Activated naive CD4-positive, alpha-beta T cell treated with anti-CD3 and anti-CD28 coated beads, Interleukin-2, amount 10 ng/mL, durations not matched to agents 5 hours and 36 hours (primary cell): ENCODE data around the gene KRT74. TPM values are rescaled to one million over a fixed set of nuclear protein-coding genes. Genes with fewer than 3 reads are reported as not detected.

ENCODE experiments used
- total RNA-seq, 2 experiments: library from RNA; stranded (reverse); gene quantifications; one replicate each; pipeline ENCODE4 v1.2.3, GENCODE V29; 2021

KRT74 gene
- not detected for total RNA-seq

GRCh38 chr12:52573743-52574142, at the start of gene KRT74:
Gene KRT74, minus strand, starts transcription at chr12:52573843. Its CDS starts 66 bp downstream, at chr12:52573777.

GRCh38 chr12:52618216-52618615, 44.6 kb upstream of the KRT74 start, which contains the start of gene KRT73:
Gene KRT73, minus strand, starts transcription at chr12:52618559. Its CDS starts 35 bp downstream, at chr12:52618524.

GRCh38 chr12:52600941-52601481, 27.4 kb upstream of the KRT74 start, which contains the start of gene KRT72:
Gene KRT72, minus strand, starts transcription at chr12:52601463. Its CDS starts 11 bp downstream, at chr12:52601452.

GRCh38 chr12:52552681-52553195, 20.9 kb downstream of the KRT74 start, which contains the start of gene KRT71:
Gene KRT71, minus strand, starts transcription at chr12:52553145. Its CDS starts 68 bp downstream, at chr12:52553077.

DNA sequence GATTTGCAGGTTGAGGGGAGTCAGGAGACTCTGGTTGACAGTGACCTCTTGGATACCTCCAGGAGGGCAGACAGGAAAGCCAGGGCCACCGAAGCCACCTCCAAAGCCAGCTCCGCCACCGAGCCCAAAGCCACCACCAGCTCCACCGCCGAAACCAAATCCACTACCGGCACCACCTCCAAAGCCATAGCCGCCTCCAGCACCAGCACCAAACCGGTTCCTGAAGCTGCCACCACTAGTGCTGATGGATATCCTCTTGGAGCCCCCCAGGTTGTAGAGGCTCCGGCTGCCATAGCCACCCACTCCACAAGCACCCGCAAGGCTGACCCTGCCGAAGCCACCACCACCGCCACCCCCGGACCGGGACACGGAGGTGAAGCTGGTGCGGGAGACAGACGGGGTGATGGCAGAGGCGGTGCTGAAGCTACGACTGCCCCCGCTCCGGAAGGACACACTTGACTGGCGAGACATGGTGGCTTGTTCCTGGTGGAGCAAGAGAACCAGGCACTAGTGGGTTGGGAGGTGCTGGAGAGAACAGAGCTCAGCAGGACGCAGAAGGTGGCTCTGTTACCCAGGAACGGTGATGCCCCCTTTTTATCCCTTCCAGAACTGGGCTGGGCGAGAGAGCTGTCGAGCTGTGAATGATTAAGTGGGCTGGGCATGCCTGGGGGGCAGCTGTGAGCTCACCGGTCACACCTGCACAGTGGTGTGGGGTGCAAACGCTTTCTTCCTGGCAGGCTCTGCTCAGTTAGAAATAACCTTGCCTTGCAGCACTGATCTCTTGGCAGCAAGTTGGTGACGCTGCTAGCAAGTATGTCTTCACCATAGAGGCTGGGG, 53.6 kb downstream of the KRT74 start, which contains the start of gene KRT5:
TSS of gene KRT5 (minus strand) at position 569 of the 837 bp plus-strand sequence. CDS start at position 471, 98 bp downstream.

Other genes starting within 250 kb of the KRT74 start
- gene KRT85, start 206.4 kb downstream of the KRT74 start, total RNA-seq: not detected
- gene KRT84, start 188.2 kb downstream of the KRT74 start, total RNA-seq: not detected
- gene KRT82, start 167.5 kb downstream of the KRT74 start, total RNA-seq: not detected
- not detected for gene KRT75, start 139.5 kb downstream of the KRT74 start, total RNA-seq
- not detected for gene KRT6B, start 121.7 kb downstream of the KRT74 start, total RNA-seq
- not detected for gene KRT6C, start 100.0 kb downstream of the KRT74 start, total RNA-seq
- not detected for gene KRT6A, start 80.6 kb downstream of the KRT74 start, total RNA-seq
- gene KRT5, start 53.4 kb downstream of the KRT74 start, total RNA-seq: not detected
- not detected for gene KRT71, start 20.7 kb downstream of the KRT74 start, total RNA-seq
- 1 to 10 TPM; 5.4 to 5.6 TPM for gene KRT72, start 27.6 kb upstream of the KRT74 start, total RNA-seq
- gene KRT73, start 44.7 kb upstream of the KRT74 start, total RNA-seq: 1 to 10 TPM; 3.7 to 4.5 TPM
- under 1 TPM in 1 of 2 experiments, not detected in 1; 0.24 TPM for gene KRT2, start 78.4 kb upstream of the KRT74 start, total RNA-seq
- not detected for gene KRT1, start 106.6 kb upstream of the KRT74 start, total RNA-seq
- gene KRT77, start 129.7 kb upstream of the KRT74 start, total RNA-seq: not detected
- gene KRT76, start 203.5 kb upstream of the KRT74 start, total RNA-seq: not detected
- gene KRT3, start 222.3 kb upstream of the KRT74 start, total RNA-seq: not detected
- not detected for gene KRT4, start 240.3 kb upstream of the KRT74 start, total RNA-seq